Amniotic stem cell (primary cell): ENCODE data around the gene ZSWIM5.

Source experiments
- DNase-seq: peaks from one replicate; lab custom pipeline; 2025; lab: John Stamatoyannopoulos, UW

ZSWIM5 gene

DNA sequence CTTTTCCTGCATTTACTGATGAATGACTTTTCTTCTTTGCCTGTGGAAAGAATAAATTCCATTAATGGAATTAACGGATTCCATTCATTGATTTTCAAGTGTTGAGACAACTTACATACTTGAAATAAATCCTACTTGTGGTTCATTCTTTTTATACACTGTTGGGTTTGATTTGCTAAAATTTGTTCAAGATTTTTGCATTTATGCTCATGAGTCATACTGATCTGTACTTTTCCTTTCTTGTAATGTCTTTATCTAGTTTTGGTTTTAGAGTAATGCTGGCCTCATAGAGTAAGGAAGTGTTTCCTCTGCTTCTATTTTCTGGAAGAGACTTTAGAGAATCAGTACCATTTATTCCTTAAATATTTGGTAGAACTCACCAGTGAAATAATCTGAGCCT, 180.0 kb downstream of the ZSWIM5 start:
- no peak for DNase-seq

DNA sequence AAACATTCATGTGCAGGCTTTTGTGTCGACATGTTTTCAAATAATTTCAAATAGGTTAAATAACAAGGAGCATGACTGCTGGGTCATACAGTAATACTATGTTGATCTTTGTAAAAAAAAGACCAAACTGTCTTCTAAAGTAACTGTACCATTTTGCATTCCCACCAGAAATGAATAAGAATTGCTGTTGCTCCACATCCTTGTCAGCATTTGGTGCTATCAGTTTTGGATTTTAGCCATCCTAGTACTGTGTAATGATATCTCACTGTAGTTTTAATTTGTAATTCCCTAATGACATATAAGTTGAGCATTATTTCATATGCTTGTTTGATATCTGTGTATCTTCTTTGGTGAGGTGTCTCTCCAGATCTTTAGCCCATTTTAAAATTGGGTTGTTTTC, 182.7 kb downstream of the ZSWIM5 start:
- DNase-seq = no peak

DNA sequence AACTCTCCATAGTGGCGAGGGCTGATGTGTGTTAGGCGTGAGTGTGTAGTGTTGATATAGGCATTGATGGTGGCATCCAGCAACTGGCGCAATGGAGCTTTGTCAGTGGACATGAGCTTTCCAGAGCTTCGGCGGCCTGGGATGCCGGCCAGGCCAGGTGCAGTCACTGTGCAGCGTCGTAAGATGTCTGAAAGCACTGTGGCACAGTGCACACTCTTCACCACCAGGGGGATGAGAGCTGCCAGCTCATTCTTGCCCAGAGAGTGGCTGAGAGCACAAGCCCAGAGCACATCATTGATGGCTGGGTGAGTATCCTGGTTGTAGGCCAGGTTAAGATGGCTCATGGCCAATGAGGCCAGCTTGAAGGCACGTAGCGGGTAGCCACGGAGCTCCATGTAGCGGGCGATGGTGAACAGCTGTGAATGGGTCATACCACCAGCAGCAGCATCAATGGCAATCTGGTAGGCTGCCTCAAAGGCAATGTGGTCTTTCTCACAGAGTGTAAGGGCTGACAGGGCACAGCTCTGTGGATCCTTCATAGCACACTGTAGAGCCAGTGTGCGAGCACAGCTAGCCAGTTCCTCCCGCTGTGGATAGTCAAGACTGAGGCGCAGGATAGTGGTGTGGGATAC, 187.7 kb downstream of the ZSWIM5 start:
- DNase-seq = peak; percentile 11

GRCh38 chr1:45016767-45017166, 189.6 kb downstream of the ZSWIM5 start:
- DNase-seq = no peak

DNA sequence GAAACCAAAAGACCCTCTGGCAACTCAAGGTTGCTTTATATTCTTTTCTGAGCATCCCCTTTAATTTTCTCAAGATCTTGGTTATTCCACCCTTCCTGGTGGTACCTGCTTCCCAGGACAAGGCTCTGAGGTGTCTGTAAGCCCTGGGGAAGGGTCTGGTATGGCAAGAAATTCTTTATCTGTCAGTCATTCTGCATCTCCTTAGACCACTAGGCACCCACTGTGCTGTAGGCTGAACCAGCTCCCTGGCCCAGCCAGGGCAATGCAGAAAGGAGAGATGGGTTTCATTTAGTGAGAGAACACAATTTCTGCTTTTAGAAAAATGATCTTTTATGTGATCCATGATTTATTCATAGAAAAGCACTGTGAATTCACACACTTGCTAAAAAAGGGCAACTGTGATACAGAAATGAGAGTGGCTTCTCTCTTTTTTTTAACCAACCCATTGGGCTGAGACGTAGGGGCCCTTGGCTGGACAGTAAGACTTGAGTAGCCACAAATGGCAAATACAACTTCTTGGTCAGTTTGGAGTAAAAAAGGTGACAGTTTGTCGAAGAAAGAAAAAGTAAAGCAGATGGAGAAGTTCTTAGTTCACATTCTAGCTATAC, 190.2 kb downstream of the ZSWIM5 start:
- DNase-seq = no peak

DNA sequence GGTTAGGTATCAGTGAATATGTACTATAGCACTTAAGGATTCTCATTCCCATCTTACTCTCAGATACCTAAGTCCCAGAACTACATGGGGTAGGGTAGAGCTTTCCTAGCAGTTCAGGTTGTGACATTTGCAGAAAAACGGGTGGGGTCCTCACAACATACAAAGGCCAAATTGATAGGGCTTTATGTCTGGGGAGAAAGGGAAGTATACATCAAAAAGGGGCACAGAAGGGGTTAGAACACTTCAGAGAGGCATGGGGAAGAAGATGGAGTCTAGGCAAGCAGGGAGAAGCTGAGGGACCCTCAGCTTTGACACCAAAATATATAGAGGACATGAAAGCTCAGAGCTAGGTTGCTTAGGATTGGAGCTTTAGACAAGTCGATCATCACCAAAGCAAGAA, 190.7 kb downstream of the ZSWIM5 start:
- no peak for DNase-seq

DNA sequence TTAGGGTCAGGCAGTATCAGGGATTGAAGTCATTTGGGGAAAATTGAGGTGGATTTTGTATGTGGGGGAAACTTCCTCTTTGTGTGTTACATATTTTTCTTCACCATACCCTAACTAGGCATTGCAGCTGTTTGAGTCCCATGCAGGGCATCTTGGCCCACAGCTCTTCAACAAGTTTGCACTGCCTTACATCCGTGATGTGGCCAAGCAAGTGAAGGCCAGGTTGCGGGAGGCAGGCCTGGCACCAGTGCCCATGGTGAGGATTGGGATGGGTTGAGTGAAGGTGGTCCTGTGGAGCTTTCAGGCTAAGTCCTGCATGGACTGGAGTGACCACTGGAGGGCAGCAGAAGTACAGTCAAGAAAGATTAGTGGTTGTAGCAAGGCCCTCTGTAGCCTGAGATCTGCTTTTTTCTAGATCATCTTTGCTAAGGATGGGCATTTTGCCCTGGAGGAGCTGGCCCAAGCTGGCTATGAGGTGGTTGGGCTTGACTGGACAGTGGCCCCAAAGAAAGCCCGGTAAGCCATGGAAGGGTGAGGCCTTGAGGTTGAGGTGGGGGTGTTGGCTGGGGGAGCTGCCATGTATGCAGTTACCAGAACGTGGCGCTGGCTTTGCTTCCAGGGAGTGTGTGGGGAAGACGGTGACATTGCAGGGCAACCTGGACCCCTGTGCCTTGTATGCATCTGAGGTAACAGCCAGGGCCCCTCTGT, 191.9 kb downstream of the ZSWIM5 start:
- peak; percentile 64 for DNase-seq

- DNase-seq = no peak
These were observed 192.7 kb downstream of the ZSWIM5 start for GRCh38 chr1:45013551-45014209.

DNA sequence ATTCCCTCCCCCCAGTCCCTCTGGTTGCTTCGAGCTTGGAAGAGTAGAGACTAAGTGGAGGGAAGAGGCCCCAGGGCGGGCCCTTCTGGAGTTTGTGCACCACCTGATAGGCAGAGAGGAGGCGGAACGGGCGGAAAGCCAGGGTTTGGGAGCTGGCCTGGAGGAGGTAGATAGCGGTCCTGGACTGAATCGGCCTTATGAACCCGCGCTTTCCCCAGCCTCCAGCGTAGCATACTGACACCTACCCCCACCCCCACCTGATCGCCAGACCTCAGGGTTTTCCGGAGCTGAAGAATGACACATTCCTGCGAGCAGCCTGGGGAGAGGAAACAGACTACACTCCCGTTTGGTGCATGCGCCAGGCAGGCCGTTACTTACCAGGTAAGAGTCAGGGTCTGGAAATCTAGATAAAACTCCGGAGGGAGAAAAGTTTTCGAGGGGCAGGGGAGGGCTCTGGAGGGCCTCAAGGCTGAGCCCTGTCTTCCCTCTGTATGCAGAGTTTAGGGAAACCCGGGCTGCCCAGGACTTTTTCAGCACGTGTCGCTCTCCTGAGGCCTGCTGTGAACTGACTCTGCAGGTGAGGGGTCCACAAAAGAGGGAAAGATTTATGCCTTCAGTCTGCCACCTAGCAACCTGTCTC, 193.6 kb downstream of the ZSWIM5 start:
- peak; percentile 32 for DNase-seq

GRCh38 chr1:45011837-45012638, 194.4 kb downstream of the ZSWIM5 start, which contains the start of gene UROD:
Gene UROD, plus strand, starts transcription at chr1:45012254. Its CDS starts 12 bp downstream, at chr1:45012266.
- DNase-seq = peak; percentile 94

DNA sequence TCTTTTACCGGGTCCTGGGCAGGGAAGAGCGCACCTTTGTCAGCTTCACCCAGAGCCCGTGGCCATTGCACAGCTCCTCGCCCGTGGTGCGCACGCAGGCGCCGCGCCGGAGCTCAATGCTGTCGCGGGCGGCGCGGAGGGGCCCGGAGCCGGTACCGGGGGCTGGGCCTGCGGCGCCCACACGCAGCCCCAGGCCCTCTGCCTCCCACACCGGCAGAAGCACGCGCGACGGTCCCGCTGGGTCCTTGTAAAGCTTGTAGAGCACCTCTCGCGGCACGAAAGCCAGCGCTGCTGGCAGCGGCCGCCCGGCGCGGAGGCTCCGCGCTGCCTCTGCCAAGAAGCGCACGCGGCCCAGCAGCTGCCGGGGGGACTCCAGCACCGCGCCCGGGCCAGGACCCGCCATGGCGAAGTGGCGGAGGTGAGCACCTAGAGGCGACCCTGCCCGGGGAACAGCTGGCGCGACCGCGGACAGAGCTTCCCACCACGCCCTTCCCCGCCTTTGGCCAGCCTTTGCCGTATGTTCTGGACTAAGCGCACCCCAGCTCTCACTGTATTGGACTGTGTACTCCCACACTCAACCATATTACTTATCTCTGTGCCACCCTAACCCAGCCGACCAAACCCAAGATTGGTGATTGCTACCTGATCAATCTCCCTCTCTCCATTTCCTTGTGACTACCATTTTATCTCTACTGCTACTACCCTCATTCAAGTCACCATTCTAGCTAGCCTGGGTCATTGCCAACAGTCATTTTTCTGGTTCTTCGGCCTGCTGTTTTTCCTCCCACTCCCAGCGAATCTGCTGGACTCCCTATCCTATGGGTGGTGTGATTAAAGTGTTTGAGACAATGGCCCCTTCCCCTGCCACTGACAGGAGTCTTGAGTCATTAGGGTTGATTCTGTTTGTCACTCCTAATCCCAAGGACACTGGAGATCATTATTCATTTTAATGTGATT, 195.3 kb downstream of the ZSWIM5 start, which contains the start of gene HECTD3:
TSS of gene HECTD3 (minus strand) at position 470 of the 957 bp plus-strand sequence. CDS start at position 403, 67 bp downstream.
- DNase-seq = peak; percentile 30

GRCh38 chr1:45009956-45010854, 196.2 kb downstream of the ZSWIM5 start:
- no peak for DNase-seq

- DNase-seq = no peak
These were observed 197.0 kb downstream of the ZSWIM5 start for GRCh38 chr1:45009296-45009865.

GRCh38 chr1:45008516-45008915, 197.9 kb downstream of the ZSWIM5 start:
- DNase-seq = no peak

DNA sequence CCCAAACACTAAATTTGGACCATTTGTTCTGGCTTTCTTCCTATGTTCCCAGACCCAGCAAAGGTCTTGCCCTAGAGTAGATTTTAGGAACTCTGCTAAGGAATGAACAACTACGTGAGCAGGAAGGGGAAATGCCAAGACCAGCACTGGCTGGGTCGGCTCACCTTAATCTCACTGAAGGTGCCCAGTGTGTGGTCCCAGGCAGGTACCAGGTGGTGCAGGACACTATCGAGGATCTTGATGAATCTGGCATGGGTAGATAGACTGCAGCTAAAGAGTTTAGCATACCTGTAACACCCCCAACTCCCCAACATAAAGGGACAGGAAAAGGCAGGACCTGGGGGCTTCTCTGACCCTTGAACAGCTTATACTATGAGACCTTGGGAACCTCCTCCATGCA, 198.3 kb downstream of the ZSWIM5 start:
- no peak for DNase-seq

DNA sequence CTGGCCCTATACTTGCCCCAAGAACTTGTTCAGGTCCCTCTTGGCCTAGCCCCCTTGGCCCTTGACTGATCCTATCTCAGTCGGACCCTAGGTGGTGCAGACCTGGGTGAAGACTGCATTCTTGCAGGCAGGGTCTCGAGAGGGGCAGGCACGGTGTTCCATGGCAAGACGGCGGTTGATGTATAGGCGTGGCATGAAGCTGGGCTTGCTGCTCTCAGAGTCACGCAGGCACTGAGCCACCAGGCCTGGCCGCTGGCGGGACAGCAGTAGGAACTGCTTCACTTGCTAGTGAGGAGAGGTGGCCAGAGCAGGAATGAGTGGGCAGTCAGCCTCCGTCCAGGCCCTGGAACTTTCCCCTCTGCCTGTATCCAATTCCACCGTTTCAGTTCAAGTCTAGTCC, 199.1 kb downstream of the ZSWIM5 start:
- DNase-seq = no peak

DNA sequence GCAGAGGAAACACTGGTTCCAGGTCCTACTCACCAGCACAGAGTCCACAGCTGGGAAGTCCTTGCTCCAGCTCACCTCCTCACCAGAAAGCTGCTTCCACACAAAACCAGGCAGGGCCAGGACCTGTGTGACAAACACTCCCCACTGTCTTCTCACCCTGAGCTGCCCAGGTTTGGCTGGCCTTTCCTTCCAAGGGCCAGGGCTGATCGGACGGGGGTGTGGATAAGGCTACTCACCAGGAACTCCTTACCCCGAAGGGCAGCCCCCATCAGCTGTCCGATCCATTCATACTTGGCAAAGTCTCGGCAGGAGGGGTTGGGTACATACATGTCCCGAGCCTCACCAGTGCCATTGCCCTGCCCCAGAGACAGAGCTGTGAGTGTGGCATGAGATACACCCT, 200.6 kb downstream of the ZSWIM5 start:
- no peak for DNase-seq

DNA sequence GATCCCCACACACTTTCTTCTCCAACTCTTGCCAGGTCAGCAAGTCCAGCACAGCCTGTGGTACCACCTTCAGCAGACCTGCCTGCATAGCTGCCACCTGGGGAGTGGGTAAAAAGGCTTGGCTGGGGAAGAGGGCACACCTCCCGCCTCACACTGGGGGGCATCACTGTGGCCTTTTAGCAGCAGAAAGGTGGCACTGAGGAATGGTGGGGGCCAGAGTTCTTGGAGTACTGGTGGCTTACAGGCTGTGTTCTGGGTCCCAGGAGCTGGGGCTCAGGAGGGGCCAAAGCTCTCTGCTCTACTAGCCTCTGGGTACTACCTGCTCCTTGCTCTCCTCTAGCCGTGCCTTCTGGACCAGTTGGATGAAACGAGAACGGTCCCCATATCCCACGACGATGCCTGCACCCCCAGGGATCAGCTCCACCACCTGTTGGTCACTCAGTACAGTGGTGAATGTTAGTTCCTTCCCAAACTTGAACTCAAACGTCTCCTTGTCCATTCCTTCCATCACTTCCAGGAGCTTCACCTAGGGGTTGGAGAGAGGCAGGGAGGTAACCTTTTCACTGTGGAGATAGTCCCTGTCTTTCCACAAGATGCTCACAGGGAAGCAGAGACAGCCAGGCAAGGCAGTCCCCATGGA, 202.0 kb downstream of the ZSWIM5 start:
- DNase-seq = no peak
